HTR-8/SVneo (cell line): ENCODE results near the gene CFAP91.

Source experiments
- DNase-seq: peaks from one replicate; pipeline ENCODE4 v3.0.0; 2011; ENCODE audit warnings: low spot score, mixed read lengths; ENCODE audit not compliant: insufficient read length
- FAIRE-seq: peaks from 2 replicates; lab custom pipeline; 2011; peaks lifted over from hg19 to GRCh38; lab: Jason Lieb, UNC

Gene CFAP91

GRCh38 chr3:119702530-119703527, at the start of gene CFAP91:
CFAP91 (plus strand) TSS chr3:119703022; CDS start chr3:119703099, 77 bp downstream.
- peak; percentile 67 for DNase-seq
- peak; percentile 74 for FAIRE-seq

- no peak for FAIRE-seq
- DNase-seq = no peak
These were observed 48.9 kb upstream of the CFAP91 start for GRCh38 chr3:119653876-119654275.

GRCh38 chr3:119657887-119658702, 44.7 kb upstream of the CFAP91 start:
- FAIRE-seq = no peak
- no peak for DNase-seq

GRCh38 chr3:119658994-119659393, 43.8 kb upstream of the CFAP91 start:
- FAIRE-seq = no peak
- DNase-seq = no peak

GRCh38 chr3:119659606-119660291, 43.1 kb upstream of the CFAP91 start:
- FAIRE-seq (no peak), DNase-seq (no peak)

GRCh38 chr3:119660474-119661440, 42.1 kb upstream of the CFAP91 start, which contains the start of gene POPDC2:
POPDC2 (minus strand) TSS chr3:119660589; CDS start chr3:119660423, 166 bp downstream.
- DNase-seq (no peak), FAIRE-seq (no peak)

GRCh38 chr3:119662604-119663373, 40.0 kb upstream of the CFAP91 start:
- no peak for DNase-seq

GRCh38 chr3:119663885-119664284, 38.9 kb upstream of the CFAP91 start:
- FAIRE-seq = no peak
- DNase-seq = no peak

More at GRCh38 chr3:119662604-119663373, 40.0 kb upstream of the CFAP91 start:
- no peak for FAIRE-seq

- no peak for DNase-seq
- no peak for FAIRE-seq
These were observed 38.5 kb upstream of the CFAP91 start for GRCh38 chr3:119664370-119664769.

GRCh38 chr3:119664850-119665379, 37.9 kb upstream of the CFAP91 start:
- FAIRE-seq = no peak

GRCh38 chr3:119665954-119666559, 36.8 kb upstream of the CFAP91 start:
- DNase-seq (no peak), FAIRE-seq (no peak)

More at GRCh38 chr3:119664850-119665379, 37.9 kb upstream of the CFAP91 start:
- DNase-seq = no peak

GRCh38 chr3:119669906-119670570, 32.8 kb upstream of the CFAP91 start:
- no peak for DNase-seq
- no peak for FAIRE-seq

- DNase-seq (no peak), FAIRE-seq (no peak)
These were observed 30.0 kb upstream of the CFAP91 start for GRCh38 chr3:119672776-119673175.

GRCh38 chr3:119673875-119674274, 28.9 kb upstream of the CFAP91 start:
- FAIRE-seq = no peak
- DNase-seq = no peak

- FAIRE-seq (no peak), DNase-seq (no peak)
These were observed 27.5 kb upstream of the CFAP91 start for GRCh38 chr3:119675188-119675874.

- DNase-seq (no peak), FAIRE-seq (no peak)
These were observed 26.8 kb upstream of the CFAP91 start for GRCh38 chr3:119676020-119676419.
